Activated T-cell treated with anti-CD3 and anti-CD28 coated beads, Interleukin-2, amount 50 U/mL, for 72 hours (primary cell): Measurements from ENCODE around the gene GSTP1. TPM values are rescaled to one million over a fixed set of nuclear protein-coding genes. Genes with fewer than 3 reads are reported as not detected.
A peak's percentile ranks its signal among the peaks of the same experiment; 100 is the strongest.
"Not testable (repeated sequence)": the region's sequence is repeated elsewhere in the genome, so short reads cannot be mapped to it uniquely, and the experiment has no call there.

Source experiments
- ATAC-seq, 2 donors: fragments of 150-1000 bp; cut with Tn5 transposase; replicated peaks in 1 of 2; 2 replicates each; pipeline ENCODE4 v1.10.0; 2021; ENCODE audit warnings: moderate library complexity in 2 of 2, mild to moderate bottlenecking in 1 of 2
- DNase-seq, 2 donors: peaks; one replicate each; pipeline ENCODE4 v3.0.0; 2021 to 2022; ENCODE audit warnings: mixed read lengths in 1 of 2
- H3K27ac Mint-ChIP-seq: one replicate; pipeline ENCODE4 v1.8.0; 2022; ENCODE audit warnings: mild to moderate bottlenecking, moderate library complexity, mixed read lengths
- H3K27me3 Mint-ChIP-seq: one replicate; pipeline ENCODE4 v1.8.0; 2022; ENCODE audit warnings: low read depth, mixed read lengths
- H3K36me3 Mint-ChIP-seq, 2 donors: one replicate each; pipeline ENCODE4 v1.8.0; 2022; ENCODE audit warnings: mixed read lengths in 2 of 2, mild to moderate bottlenecking in 1 of 2; ENCODE audit not compliant: insufficient read depth in 2 of 2
- H3K4me1 Mint-ChIP-seq: one replicate; pipeline ENCODE4 v1.8.0; 2022; ENCODE audit warnings: low read depth, mixed read lengths
- H3K4me3 Mint-ChIP-seq, 2 donors: one replicate each; pipeline ENCODE4 v1.8.0; 2022; ENCODE audit warnings: mild to moderate bottlenecking in 2 of 2, mixed read lengths in 2 of 2, moderate library complexity in 2 of 2
- H3K9me3 Mint-ChIP-seq, 2 donors: one replicate each; pipeline ENCODE4 v1.8.0; 2022; ENCODE audit warnings: mixed read lengths in 2 of 2
- total RNA-seq, 2 donors: library from RNA; stranded (reverse); gene quantifications; one replicate each; pipeline ENCODE4 v1.2.3, GENCODE V29; 2022

Gene GSTP1
- total RNA-seq, 2 donors from 2014 or later, result 199 to 215 TPM

GRCh38 chr11:67576735-67577475, 6.7 kb upstream of the GSTP1 start:
- no peak for DNase-seq

GRCh38 chr11:67577951-67578350, 5.7 kb upstream of the GSTP1 start:
- Mint-ChIP-seq H3K4me3 (no peak overlapping the region), H3K27me3 (peaks cover 30% of the 10 kb centered on the region), H3K27ac (no peak overlapping the region), H3K4me1 (peaks cover 32% of the 10 kb centered on the region), H3K9me3 (no peaks in the 10 kb centered on the region), H3K36me3 (no peaks in the 10 kb centered on the region)
- DNase-seq (no peak), ATAC-seq (no peak)

More at GRCh38 chr11:67576735-67577475, 6.7 kb upstream of the GSTP1 start:
- Mint-ChIP-seq H3K4me1 (peaks cover 22% of the 10 kb centered on the region), H3K9me3 (no peaks in the 10 kb centered on the region), H3K27me3 (peaks cover 28% of the 10 kb centered on the region), H3K36me3 (no peaks in the 10 kb centered on the region), H3K4me3 (no peak overlapping the region), H3K27ac (no peak overlapping the region)
- ATAC-seq, result no peak

DNA sequence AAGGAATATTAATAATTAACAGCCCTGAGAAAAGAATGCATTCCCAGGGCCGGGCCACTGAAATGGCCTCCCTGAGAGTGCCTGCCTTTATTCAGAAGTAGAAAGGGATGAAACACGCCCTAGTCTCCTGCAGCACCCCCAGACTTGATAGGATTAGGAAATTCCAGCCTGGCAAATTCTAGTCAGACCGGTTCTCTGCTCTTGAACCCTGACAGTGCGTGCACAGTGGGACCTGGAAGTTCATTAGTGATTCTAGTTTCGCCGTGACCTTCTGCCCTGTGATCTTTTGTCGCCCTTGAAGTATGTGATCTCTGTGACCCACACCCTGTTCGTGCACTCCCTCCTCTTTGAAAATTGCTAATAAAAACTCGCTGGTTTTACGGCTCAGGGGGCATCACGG, 2.1 kb upstream of the GSTP1 start:
- H3K4me1 Mint-ChIP-seq, result peaks cover 54% of the 10 kb centered on the region
- H3K27ac Mint-ChIP-seq, result no peak overlapping the region
- DNase-seq, result no peak
- peaks cover 30% of the 10 kb centered on the region for H3K27me3 Mint-ChIP-seq
- H3K4me3 Mint-ChIP-seq, result no peak overlapping the region
- ATAC-seq, result no peak
- H3K9me3 Mint-ChIP-seq, result no peaks in the 10 kb centered on the region
- peaks cover 6 to 8% of the 10 kb centered on the region in 2 donors for H3K36me3 Mint-ChIP-seq

- no peak for DNase-seq
- Mint-ChIP-seq H3K36me3 (peaks cover 11 to 13% of the 10 kb centered on the region in 2 donors), H3K4me3 (peak overlapping the region; percentile 88 to 96), H3K9me3 (peaks cover 0 to 5% of the 10 kb centered on the region in 2 donors), H3K27ac (peak overlapping the region; percentile 23), H3K27me3 (peaks cover 30% of the 10 kb centered on the region), H3K4me1 (peaks cover 58% of the 10 kb centered on the region)
- ATAC-seq, result no peak
Observed at GRCh38 chr11:67582011-67582410, 1.6 kb upstream of the GSTP1 start.

GRCh38 chr11:67584205-67584880, 731 bp downstream of the GSTP1 start:
- Mint-ChIP-seq H3K36me3 (peaks cover 15 to 20% of the 10 kb centered on the region in 2 donors), H3K4me1 (peaks cover 54% of the 10 kb centered on the region), H3K4me3 (peak overlapping the region; percentile 69 to 96), H3K9me3 (peaks cover 1 to 8% of the 10 kb centered on the region in 2 donors), H3K27me3 (peaks cover 26% of the 10 kb centered on the region), H3K27ac (no peak overlapping the region)
- DNase-seq, result no peak
- ATAC-seq, result peak; percentile 8 to 15

GRCh38 chr11:67584881-67585873, 1.6 kb downstream of the GSTP1 start:
- peaks cover 1 to 8% of the 10 kb centered on the region in 2 donors for H3K9me3 Mint-ChIP-seq
- peaks cover 15 to 20% of the 10 kb centered on the region in 2 donors for H3K36me3 Mint-ChIP-seq
- H3K27ac Mint-ChIP-seq, result no peak overlapping the region
- peaks cover 18% of the 10 kb centered on the region for H3K27me3 Mint-ChIP-seq
- peak overlapping the region; percentile 69 to 96 for H3K4me3 Mint-ChIP-seq
- peaks cover 45% of the 10 kb centered on the region for H3K4me1 Mint-ChIP-seq
- ATAC-seq (no peak), DNase-seq (no peak)

GRCh38 chr11:67585911-67586310, 2.3 kb downstream of the GSTP1 start:
- no peak overlapping the region for H3K4me3 Mint-ChIP-seq
- peaks cover 40% of the 10 kb centered on the region for H3K4me1 Mint-ChIP-seq
- ATAC-seq (no peak), DNase-seq (no peak)
- peaks cover 1 to 8% of the 10 kb centered on the region in 2 donors for H3K9me3 Mint-ChIP-seq
- H3K27me3 Mint-ChIP-seq, result peaks cover 13% of the 10 kb centered on the region
- no peak overlapping the region for H3K27ac Mint-ChIP-seq
- H3K36me3 Mint-ChIP-seq, result peaks cover 15 to 20% of the 10 kb centered on the region in 2 donors

DNA sequence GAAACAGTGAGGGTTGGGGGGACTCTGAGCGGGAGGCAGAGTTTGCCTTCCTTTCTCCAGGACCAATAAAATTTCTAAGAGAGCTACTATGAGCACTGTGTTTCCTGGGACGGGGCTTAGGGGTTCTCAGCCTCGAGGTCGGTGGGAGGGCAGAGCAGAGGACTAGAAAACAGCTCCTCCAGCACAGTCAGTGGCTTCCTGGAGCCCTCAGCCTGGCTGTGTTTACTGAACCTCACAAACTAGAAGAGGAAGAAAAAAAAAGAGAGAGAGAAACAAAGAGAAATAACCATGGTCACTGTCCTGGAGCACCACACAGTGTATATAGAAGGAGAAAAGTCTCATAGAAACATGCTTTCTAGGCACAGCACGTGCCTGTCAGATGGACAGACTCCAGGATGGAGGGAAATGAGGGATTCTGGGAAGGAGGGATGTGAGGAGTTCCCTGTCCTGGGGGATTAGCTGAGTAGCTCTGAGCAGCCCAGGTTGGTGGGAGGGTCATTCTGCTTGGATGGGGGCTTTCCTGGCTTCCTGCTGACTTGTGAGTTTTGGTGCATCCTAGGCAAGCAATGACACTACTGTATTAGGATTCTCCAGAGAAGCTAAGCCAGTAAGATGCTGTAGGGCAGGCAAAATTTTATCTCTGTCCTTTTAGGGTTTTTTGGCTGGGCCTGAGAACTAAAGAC, 3.1 kb downstream of the GSTP1 start:
- Mint-ChIP-seq H3K36me3 (peaks cover 15 to 20% of the 10 kb centered on the region in 2 donors), H3K4me3 (no peak overlapping the region), H3K27me3 (peaks cover 9% of the 10 kb centered on the region), H3K4me1 (peaks cover 39% of the 10 kb centered on the region), H3K27ac (peak overlapping the region; percentile 59), H3K9me3 (peaks cover 1 to 8% of the 10 kb centered on the region in 2 donors)
- ATAC-seq (no peak), DNase-seq (no peak)

DNA sequence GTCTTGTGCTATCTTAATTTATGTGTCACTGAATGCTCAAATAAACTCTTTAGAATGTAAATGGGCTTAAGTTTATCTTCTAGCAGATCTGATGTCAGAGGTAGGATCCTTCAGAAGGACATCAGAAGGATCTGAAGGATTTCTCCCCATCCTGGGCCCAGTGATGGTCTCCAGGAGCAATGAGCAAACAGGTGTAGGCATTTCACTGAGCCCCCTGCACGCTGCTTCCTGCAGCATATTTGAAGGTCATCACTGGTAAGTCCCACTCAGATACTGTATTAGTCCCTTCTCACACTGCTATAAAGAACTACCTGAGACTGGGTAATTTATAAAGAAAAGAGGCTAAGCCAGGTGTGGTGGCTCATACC, 4.5 kb downstream of the GSTP1 start:
- H3K4me1 Mint-ChIP-seq, result peaks cover 25% of the 10 kb centered on the region
- DNase-seq (no peak), ATAC-seq (no peak)
- no peaks in the 10 kb centered on the region for H3K27me3 Mint-ChIP-seq
- H3K27ac Mint-ChIP-seq, result no peak overlapping the region
- no peak overlapping the region for H3K4me3 Mint-ChIP-seq
- peaks cover 1 to 8% of the 10 kb centered on the region in 2 donors for H3K9me3 Mint-ChIP-seq
- peaks cover 15 to 20% of the 10 kb centered on the region in 2 donors for H3K36me3 Mint-ChIP-seq

- H3K27me3 Mint-ChIP-seq, H3K4me3 Mint-ChIP-seq, ATAC-seq, DNase-seq, H3K9me3 Mint-ChIP-seq, H3K27ac Mint-ChIP-seq: not testable (repeated sequence)
- peaks cover 20% of the 10 kb centered on the region for H3K4me1 Mint-ChIP-seq
- peaks cover 15 to 20% of the 10 kb centered on the region in 2 donors for H3K36me3 Mint-ChIP-seq
Observed at GRCh38 chr11:67588899-67589415, 5.3 kb downstream of the GSTP1 start.

- Mint-ChIP-seq H3K27me3 (no peaks in the 10 kb centered on the region), H3K27ac (no peak overlapping the region), H3K9me3 (no peaks in the 10 kb centered on the region), H3K4me1 (no peaks in the 10 kb centered on the region), H3K4me3 (no peak overlapping the region), H3K36me3 (no peaks in the 10 kb centered on the region)
- ATAC-seq (no peak), DNase-seq (no peak)
Observed at GRCh38 chr11:67592880-67593564, 9.4 kb downstream of the GSTP1 start.

- no peaks in the 10 kb centered on the region for H3K27me3 Mint-ChIP-seq
- no peak for DNase-seq
- no peak for ATAC-seq
- H3K9me3 Mint-ChIP-seq, result no peaks in the 10 kb centered on the region
- no peaks in the 10 kb centered on the region for H3K4me1 Mint-ChIP-seq
- H3K36me3 Mint-ChIP-seq, result no peaks in the 10 kb centered on the region
- no peak overlapping the region for H3K4me3 Mint-ChIP-seq
- no peak overlapping the region for H3K27ac Mint-ChIP-seq
Observed at GRCh38 chr11:67593565-67593905, 9.9 kb downstream of the GSTP1 start.
